ENCODE results near the gene PAM16. TPM values are rescaled to one million over a fixed set of nuclear protein-coding genes. Genes with fewer than 3 reads are reported as not detected.

Gene PAM16
- total RNA-seq, 1 experiment from 2014 or later, result 80.4 TPM

DNA sequence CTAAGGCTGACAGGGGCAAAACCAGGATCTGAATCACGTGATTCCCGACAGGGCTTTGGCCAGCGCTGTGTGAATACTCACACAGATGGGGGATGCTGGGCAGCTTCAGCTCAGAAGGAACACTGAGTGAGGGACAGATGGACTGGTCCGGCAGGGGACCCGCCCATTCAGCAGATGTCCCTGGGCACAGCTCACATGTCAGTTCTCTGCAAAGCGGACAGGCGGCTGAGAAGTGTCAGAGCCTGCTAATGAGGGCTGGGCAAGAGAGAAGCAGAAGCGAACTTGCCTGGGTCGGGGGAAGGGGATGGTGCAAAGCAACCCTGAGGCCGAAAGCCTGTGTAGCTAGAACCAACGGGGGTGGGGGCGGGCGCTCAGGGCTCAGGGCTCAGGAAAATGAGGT is 47.1 kb downstream of the PAM16 start:
- H3K27ac ChIP-seq (ENCODE audit: insufficient read length, low read depth, low read length), result no peak overlapping the region
- peak overlapping the region; percentile 31 to 84 (median 39); a peak in 4 of 7 replicates for H3K27ac Mint-ChIP-seq
- no peak overlapping the region; a peak in 2 of 5 replicates for H3K4me3 Mint-ChIP-seq
- H2BK20ac ChIP-seq (ENCODE audit: low read depth, low read length, poor library complexity, severe bottlenecking), result no peak overlapping the region
- H2BK5ac ChIP-seq (ENCODE audit: insufficient read length, low read length), result no peak overlapping the region
- H3K27me3 ChIP-seq (ENCODE audit: insufficient read depth, low read length), result no peaks in the 10 kb centered on the region
- H4K91ac ChIP-seq (ENCODE audit: insufficient read length, low read depth, low read length), result no peak overlapping the region
- no peaks in the 10 kb centered on the region; the same call in 1 of the 2 replicates for H3K79me2 ChIP-seq (ENCODE audit: insufficient read depth, low read length)
- no peaks in the 10 kb centered on the region for H3K9me3 ChIP-seq (ENCODE audit: control insufficient read depth, low read depth, low read length)
- H2BK15ac ChIP-seq (ENCODE audit: low read depth, low read length), result no peak overlapping the region
- H3K4me1 Mint-ChIP-seq, result peaks cover 26 to 30% of the 10 kb centered on the region in 2 experiments
- H2BK120ac ChIP-seq (ENCODE audit: low read depth, low read length, poor library complexity, severe bottlenecking), result no peak overlapping the region
- no peaks in the 10 kb centered on the region for H3K27me3 Mint-ChIP-seq (ENCODE audit: low read depth)
- H3K14ac ChIP-seq (ENCODE audit: insufficient read depth, low read length), result no peak overlapping the region
- no peak overlapping the region for H3K18ac ChIP-seq (ENCODE audit: insufficient read length, low read depth, low read length)
- H4K20me1 ChIP-seq (ENCODE audit: control insufficient read depth, insufficient read depth, insufficient read length), result no peaks in the 10 kb centered on the region
- H3K23me2 ChIP-seq (ENCODE audit: insufficient read length, low read depth, low read length, poor library complexity, severe bottlenecking), result no peaks in the 10 kb centered on the region
- H3K4me2 ChIP-seq (ENCODE audit: insufficient read depth, insufficient read length, low read length), result no peak overlapping the region
- no peak overlapping the region for H3T11ph ChIP-seq (ENCODE audit: low read length)
- no peak overlapping the region for H3K9ac ChIP-seq (ENCODE audit: extremely low read depth, insufficient read length, low read length)
- H3K4ac ChIP-seq (ENCODE audit: low read depth, low read length), result no peak overlapping the region
- H2AK5ac ChIP-seq (ENCODE audit: insufficient read length, low read length), result no peak overlapping the region
- H3K9me3 Mint-ChIP-seq, result no peaks in the 10 kb centered on the region; a peak in 2 of 5 replicates
- no peak overlapping the region for H2BK12ac ChIP-seq (ENCODE audit: insufficient read length, low read depth, low read length)
- no peak overlapping the region for H4K8ac ChIP-seq (replicated peaks; ENCODE audit: insufficient read length, low read depth, low read length)
- peak; percentile 41 for DNase-seq
- no peak overlapping the region for H3K23ac ChIP-seq (ENCODE audit: insufficient read length, low read depth, low read length)
- no peaks in the 10 kb centered on the region for H3K79me1 ChIP-seq (ENCODE audit: insufficient read depth, low read depth, low read length, poor library complexity, severe bottlenecking)
- H3K36me3 Mint-ChIP-seq (ENCODE audit: insufficient read depth in 1 of 3, low read depth in 3 of 3), result peaks cover 0 to 26% (median 20%) of the 10 kb centered on the region in 3 experiments; a peak in 6 of 7 replicates
- TF ChIP-seq CTCF (conservative IDR thresholded peaks at IDR 0.05), result no peak
- no peak overlapping the region for H4K5ac ChIP-seq (ENCODE audit: insufficient read length, low read depth, low read length)
- H3K4me1 ChIP-seq (ENCODE audit: insufficient read depth, low read length), result peaks cover 6% of the 10 kb centered on the region; the same call in 1 of the 2 replicates
- WGBS (ENCODE audit: extremely low coverage, insufficient read length, low lambda C conversion rate), result no CpG with 5 or more reads among the region's 13 CpGs
- no peak overlapping the region for H3K56ac ChIP-seq (ENCODE audit: insufficient read length, low read depth, low read length)
- H2AFZ ChIP-seq (ENCODE audit: low read length), result no peak overlapping the region
